ENCODE data around the gene RBMS3.
A peak's percentile ranks its signal among the peaks of the same experiment; 100 is the strongest.

The RBMS3 gene

GRCh38 chr3:29690686-29691353 lies 409.9 kb downstream of the RBMS3 start:
- H3K9ac ChIP-seq (ENCODE audit: low read depth, low read length) = no peak overlapping the region
- no peak overlapping the region for H3K27ac ChIP-seq (ENCODE audit: low read length)
- no peaks in the 10 kb centered on the region for H3K36me3 ChIP-seq (ENCODE audit: insufficient read depth, low read depth, low read length)
- no peaks in the 10 kb centered on the region for H3K27me3 ChIP-seq (ENCODE audit: insufficient read depth, low read length)
- H3K9me3 ChIP-seq (ENCODE audit: insufficient read depth, low read depth, low read length) = no peaks in the 10 kb centered on the region
- H3K4me3 ChIP-seq (ENCODE audit: low read length) = no peak overlapping the region
- peaks cover 25% of the 10 kb centered on the region for H3K4me1 ChIP-seq (ENCODE audit: insufficient read depth, low read length)

GRCh38 chr3:29693863-29694262 lies 413.0 kb downstream of the RBMS3 start:
- Histone ChIP-seq H3K36me3 (ENCODE audit: insufficient read depth, low read depth, low read length) (no peaks in the 10 kb centered on the region), H3K9ac (ENCODE audit: low read depth, low read length) (peak overlapping the region; percentile 38; the same call in 1 of the 2 replicates), H3K4me1 (ENCODE audit: insufficient read depth, low read length) (peaks cover 30% of the 10 kb centered on the region), H3K4me3 (ENCODE audit: low read length) (no peak overlapping the region), H3K9me3 (ENCODE audit: insufficient read depth, low read depth, low read length) (no peaks in the 10 kb centered on the region), H3K27me3 (ENCODE audit: insufficient read depth, low read length) (no peaks in the 10 kb centered on the region), H3K27ac (ENCODE audit: low read length) (no peak overlapping the region)

- H3K27ac ChIP-seq (ENCODE audit: low read length) = no peak overlapping the region
- H3K4me3 ChIP-seq (ENCODE audit: low read length) = no peak overlapping the region
- H3K9ac ChIP-seq (ENCODE audit: low read depth, low read length) = peak overlapping the region; percentile 38; the same call in 1 of the 2 replicates
- H3K9me3 ChIP-seq (ENCODE audit: insufficient read depth, low read depth, low read length) = no peaks in the 10 kb centered on the region
- H3K27me3 ChIP-seq (ENCODE audit: insufficient read depth, low read length) = no peaks in the 10 kb centered on the region
- peaks cover 30% of the 10 kb centered on the region for H3K4me1 ChIP-seq (ENCODE audit: insufficient read depth, low read length)
- no peaks in the 10 kb centered on the region for H3K36me3 ChIP-seq (ENCODE audit: insufficient read depth, low read depth, low read length)
These were observed 413.5 kb downstream of the RBMS3 start for GRCh38 chr3:29694331-29694730.

- no peak overlapping the region for H3K4me3 ChIP-seq (ENCODE audit: low read length)
- peaks cover 30% of the 10 kb centered on the region for H3K4me1 ChIP-seq (ENCODE audit: insufficient read depth, low read length)
These were observed 413.9 kb downstream of the RBMS3 start for GRCh38 chr3:29694783-29695182.

GRCh38 chr3:29695201-29695600 lies 414.3 kb downstream of the RBMS3 start:
- Histone ChIP-seq H3K27ac (ENCODE audit: low read length) (no peak overlapping the region), H3K9ac (ENCODE audit: low read depth, low read length) (no peak overlapping the region), H3K36me3 (ENCODE audit: insufficient read depth, low read depth, low read length) (no peaks in the 10 kb centered on the region), H3K9me3 (ENCODE audit: insufficient read depth, low read depth, low read length) (no peaks in the 10 kb centered on the region), H3K4me1 (ENCODE audit: insufficient read depth, low read length) (peaks cover 30% of the 10 kb centered on the region), H3K27me3 (ENCODE audit: insufficient read depth, low read length) (no peaks in the 10 kb centered on the region), H3K4me3 (ENCODE audit: low read length) (no peak overlapping the region)

More at GRCh38 chr3:29694783-29695182, 413.9 kb downstream of the RBMS3 start:
- H3K27me3 ChIP-seq (ENCODE audit: insufficient read depth, low read length) = no peaks in the 10 kb centered on the region
- H3K27ac ChIP-seq (ENCODE audit: low read length) = no peak overlapping the region
- H3K36me3 ChIP-seq (ENCODE audit: insufficient read depth, low read depth, low read length) = no peaks in the 10 kb centered on the region
- no peak overlapping the region for H3K9ac ChIP-seq (ENCODE audit: low read depth, low read length)
- no peaks in the 10 kb centered on the region for H3K9me3 ChIP-seq (ENCODE audit: insufficient read depth, low read depth, low read length)

- H3K36me3 ChIP-seq (ENCODE audit: insufficient read depth, low read depth, low read length) = no peaks in the 10 kb centered on the region
- no peak overlapping the region for H3K4me3 ChIP-seq (ENCODE audit: low read length)
- H3K9ac ChIP-seq (ENCODE audit: low read depth, low read length) = no peak overlapping the region
- H3K9me3 ChIP-seq (ENCODE audit: insufficient read depth, low read depth, low read length) = no peaks in the 10 kb centered on the region
- H3K27ac ChIP-seq (ENCODE audit: low read length) = no peak overlapping the region
- peaks cover 30% of the 10 kb centered on the region for H3K4me1 ChIP-seq (ENCODE audit: insufficient read depth, low read length)
- H3K27me3 ChIP-seq (ENCODE audit: insufficient read depth, low read length) = no peaks in the 10 kb centered on the region
These were observed 414.9 kb downstream of the RBMS3 start for GRCh38 chr3:29695643-29696198.

- H3K27ac ChIP-seq (ENCODE audit: low read length) = no peak overlapping the region
- 0 out of 2 replicates have a peak, but pooled peaks cover 3% of the 10 kb centered on the region for H3K9me3 ChIP-seq (ENCODE audit: insufficient read depth, low read depth, low read length)
- H3K27me3 ChIP-seq (ENCODE audit: insufficient read depth, low read length) = no peaks in the 10 kb centered on the region
- no peaks in the 10 kb centered on the region for H3K36me3 ChIP-seq (ENCODE audit: insufficient read depth, low read depth, low read length)
- no peak overlapping the region for H3K9ac ChIP-seq (ENCODE audit: low read depth, low read length)
- no peak overlapping the region for H3K4me3 ChIP-seq (ENCODE audit: low read length)
- peaks cover 30% of the 10 kb centered on the region for H3K4me1 ChIP-seq (ENCODE audit: insufficient read depth, low read length)
These were observed 415.4 kb downstream of the RBMS3 start for GRCh38 chr3:29696311-29696710.

GRCh38 chr3:29697989-29698388 lies 417.1 kb downstream of the RBMS3 start:
- Histone ChIP-seq H3K9ac (ENCODE audit: low read depth, low read length) (no peak overlapping the region), H3K36me3 (ENCODE audit: insufficient read depth, low read depth, low read length) (no peaks in the 10 kb centered on the region), H3K27me3 (ENCODE audit: insufficient read depth, low read length) (no peaks in the 10 kb centered on the region), H3K4me3 (ENCODE audit: low read length) (no peak overlapping the region), H3K9me3 (ENCODE audit: insufficient read depth, low read depth, low read length) (0 out of 2 replicates have a peak, but pooled peaks cover 4% of the 10 kb centered on the region), H3K27ac (ENCODE audit: low read length) (no peak overlapping the region), H3K4me1 (ENCODE audit: insufficient read depth, low read length) (peaks cover 30% of the 10 kb centered on the region)

GRCh38 chr3:29700256-29700655 lies 419.4 kb downstream of the RBMS3 start:
- Histone ChIP-seq H3K4me1 (ENCODE audit: insufficient read depth, low read length) (peaks cover 10% of the 10 kb centered on the region), H3K27ac (ENCODE audit: low read length) (no peak overlapping the region), H3K36me3 (ENCODE audit: insufficient read depth, low read depth, low read length) (no peaks in the 10 kb centered on the region), H3K4me3 (ENCODE audit: low read length) (no peak overlapping the region), H3K9ac (ENCODE audit: low read depth, low read length) (no peak overlapping the region), H3K9me3 (ENCODE audit: insufficient read depth, low read depth, low read length) (0 out of 2 replicates have a peak, but pooled peaks cover 4% of the 10 kb centered on the region), H3K27me3 (ENCODE audit: insufficient read depth, low read length) (no peaks in the 10 kb centered on the region)

GRCh38 chr3:29701326-29701983 lies 420.6 kb downstream of the RBMS3 start:
- Histone ChIP-seq H3K9me3 (ENCODE audit: insufficient read depth, low read depth, low read length) (0 out of 2 replicates have a peak, but pooled peaks cover 4% of the 10 kb centered on the region), H3K9ac (ENCODE audit: low read depth, low read length) (no peak overlapping the region), H3K27me3 (ENCODE audit: insufficient read depth, low read length) (no peaks in the 10 kb centered on the region), H3K36me3 (ENCODE audit: insufficient read depth, low read depth, low read length) (no peaks in the 10 kb centered on the region), H3K4me3 (ENCODE audit: low read length) (no peak overlapping the region), H3K4me1 (ENCODE audit: insufficient read depth, low read length) (peaks cover 12% of the 10 kb centered on the region), H3K27ac (ENCODE audit: low read length) (no peak overlapping the region)

GRCh38 chr3:29705906-29706844 lies 425.3 kb downstream of the RBMS3 start:
- Histone ChIP-seq H3K4me3 (ENCODE audit: low read length) (no peak overlapping the region), H3K4me1 (ENCODE audit: insufficient read depth, low read length) (peaks cover 7% of the 10 kb centered on the region), H3K27me3 (ENCODE audit: insufficient read depth, low read length) (no peaks in the 10 kb centered on the region), H3K9ac (ENCODE audit: low read depth, low read length) (no peak overlapping the region), H3K27ac (ENCODE audit: low read length) (no peak overlapping the region), H3K36me3 (ENCODE audit: insufficient read depth, low read depth, low read length) (no peaks in the 10 kb centered on the region), H3K9me3 (ENCODE audit: insufficient read depth, low read depth, low read length) (0 out of 2 replicates have a peak, but pooled peaks cover 2% of the 10 kb centered on the region)

Measured in iPS-20b (cell line).